Measurements from ENCODE around the gene GALNT16.
A peak's percentile ranks its signal among the peaks of the same experiment; 100 is the strongest.
"Not testable (repeated sequence)": the region's sequence is repeated elsewhere in the genome, so short reads cannot be mapped to it uniquely, and the experiment has no call there.

The GALNT16 gene
- 0.07 to 0.24 reads per million in 2 donors for total RNA-seq

GRCh38 chr14:69259527-69260189 is at the start of gene GALNT16:
GALNT16 (plus strand) TSS chr14:69260158; CDS start chr14:69260291, 133 bp downstream.
- no peak for DNase-seq

- no peak for DNase-seq
Observed at GRCh38 chr14:69214393-69214792, 45.6 kb upstream of the GALNT16 start.

GRCh38 chr14:69217663-69218062 is 42.3 kb upstream of the GALNT16 start:
- not testable (repeated sequence) for DNase-seq

- no peak for DNase-seq
Observed at GRCh38 chr14:69224946-69225345, 35.0 kb upstream of the GALNT16 start.

- no peak for DNase-seq
Observed at GRCh38 chr14:69226178-69226577, 33.8 kb upstream of the GALNT16 start.

- no peak for DNase-seq
Observed at GRCh38 chr14:69226736-69227135, 33.2 kb upstream of the GALNT16 start.

- DNase-seq = no peak
Observed at GRCh38 chr14:69231486-69231885, 28.5 kb upstream of the GALNT16 start.

GRCh38 chr14:69232388-69232787 is 27.6 kb upstream of the GALNT16 start:
- no peak for DNase-seq

GRCh38 chr14:69234106-69234505 is 25.9 kb upstream of the GALNT16 start:
- no peak for DNase-seq

GRCh38 chr14:69235708-69236107 is 24.2 kb upstream of the GALNT16 start:
- DNase-seq = no peak

GRCh38 chr14:69237142-69237541 is 22.8 kb upstream of the GALNT16 start:
- no peak for DNase-seq

- no peak for DNase-seq
Observed at GRCh38 chr14:69237584-69237983, 22.4 kb upstream of the GALNT16 start.

- DNase-seq = no peak
Observed at GRCh38 chr14:69238883-69239282, 21.1 kb upstream of the GALNT16 start.

GRCh38 chr14:69240527-69241173 is 19.3 kb upstream of the GALNT16 start:
- no peak for DNase-seq

- no peak for DNase-seq
Observed at GRCh38 chr14:69241577-69241976, 18.4 kb upstream of the GALNT16 start.

- peak; percentile 10 for DNase-seq
Observed at GRCh38 chr14:69242311-69243224, 17.4 kb upstream of the GALNT16 start.

GRCh38 chr14:69244946-69245345 is 15.0 kb upstream of the GALNT16 start:
- no peak for DNase-seq

GRCh38 chr14:69246331-69246730 is 13.6 kb upstream of the GALNT16 start:
- DNase-seq = no peak

- DNase-seq = no peak
Observed at GRCh38 chr14:69247676-69248440, 12.1 kb upstream of the GALNT16 start.

GRCh38 chr14:69249603-69250002 is 10.4 kb upstream of the GALNT16 start:
- no peak for DNase-seq

- DNase-seq = no peak
Observed at GRCh38 chr14:69252851-69253250, 7.1 kb upstream of the GALNT16 start.

GRCh38 chr14:69259168-69259526 is 811 bp upstream of the GALNT16 start:
- no peak for DNase-seq

All from T-helper 9 cell (primary cell).